Measurements from ENCODE around the gene ALLC. TPM values are rescaled to one million over a fixed set of nuclear protein-coding genes. Genes with fewer than 3 reads are reported as not detected.

ALLC gene
- total and polyA plus RNA-seq, 10 of the 15 experiments (the other 5 are each of a cell fraction or from before 2014, with no cell fraction given) = 0.05 TPM; not detected in 9

GRCh38 chr2:3631851-3632659, 25.9 kb upstream of the ALLC start:
- Histone ChIP-seq H3K9me3 (replicated peaks; ENCODE audit: control insufficient read depth, insufficient read depth, low read length) (no peaks in the 10 kb centered on the region), H2AFZ (ENCODE audit: control insufficient read depth, low read depth, low read length) (no peak overlapping the region), H3K79me2 (ENCODE audit: control insufficient read depth, insufficient read depth, low read length) (no peaks in the 10 kb centered on the region), H3K9ac (ENCODE audit: control insufficient read depth, insufficient read depth, low read length) (no peak overlapping the region), H3K27ac (ENCODE audit: control insufficient read depth, insufficient read depth) (no peak overlapping the region), H4K20me1 (ENCODE audit: control insufficient read depth, insufficient read depth) (no peaks in the 10 kb centered on the region), H3K4me2 (ENCODE audit: control insufficient read depth, insufficient read depth) (no peak overlapping the region), H3K4me1 (ENCODE audit: control insufficient read depth, insufficient read depth, low read length) (no peaks in the 10 kb centered on the region), H3K36me3 (ENCODE audit: control insufficient read depth in 2 of 2, insufficient read depth in 2 of 2, low read length in 1 of 2) (no peaks in the 10 kb centered on the region), H3K4me3 (no peak overlapping the region), H3K27me3 (replicated peaks in 1 of 2; ENCODE audit: control insufficient read depth in 2 of 2, insufficient read depth in 2 of 2, low read length in 1 of 2) (no peaks in the 10 kb centered on the region)
- no peak for TF ChIP-seq USF2 (IDR thresholded peaks at IDR 0.05; ENCODE audit: borderline replicate concordance, low read depth, low read length)
- no peak for TF ChIP-seq IKZF1 (conservative IDR thresholded peaks at IDR 0.05)
- TF ChIP-seq, protein P1, sequence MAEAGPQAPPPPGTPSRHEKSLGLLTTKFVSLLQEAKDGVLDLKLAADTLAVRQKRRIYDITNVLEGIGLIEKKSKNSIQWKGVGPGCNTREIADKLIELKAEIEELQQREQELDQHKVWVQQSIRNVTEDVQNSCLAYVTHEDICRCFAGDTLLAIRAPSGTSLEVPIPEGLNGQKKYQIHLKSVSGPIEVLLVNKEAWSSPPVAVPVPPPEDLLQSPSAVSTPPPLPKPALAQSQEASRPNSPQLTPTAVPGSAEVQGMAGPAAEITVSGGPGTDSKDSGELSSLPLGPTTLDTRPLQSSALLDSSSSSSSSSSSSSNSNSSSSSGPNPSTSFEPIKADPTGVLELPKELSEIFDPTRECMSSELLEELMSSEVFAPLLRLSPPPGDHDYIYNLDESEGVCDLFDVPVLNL (IDR thresholded peaks at IDR 0.05; ENCODE audit: low read depth, low read length) = no peak
- TF ChIP-seq REST (IDR thresholded peaks at IDR 0.05; ENCODE audit: low read depth, low read length) = no peak
- TF ChIP-seq WRNIP1 (IDR thresholded peaks at IDR 0.05; ENCODE audit: borderline replicate concordance, low read depth, low read length) = no peak
- TF ChIP-seq RAD21 (IDR thresholded peaks at IDR 0.05; ENCODE audit: insufficient read depth, low read depth, low read length) = no peak
- TF ChIP-seq SMAD5 (IDR thresholded peaks at IDR 0.05; ENCODE audit: low read depth) = no peak
- no peak for TF ChIP-seq BACH1 (IDR thresholded peaks at IDR 0.05; ENCODE audit: borderline replicate concordance)
- no peak for TF ChIP-seq NFIC (IDR thresholded peaks at IDR 0.05; ENCODE audit: low read depth, low read length)
- no peak for TF ChIP-seq MEF2A (IDR thresholded peaks at IDR 0.05; ENCODE audit: insufficient read depth, low read depth, low read length)
- no peak for TF ChIP-seq PAX8 (IDR thresholded peaks at IDR 0.05)
- TF ChIP-seq, protein P2, sequence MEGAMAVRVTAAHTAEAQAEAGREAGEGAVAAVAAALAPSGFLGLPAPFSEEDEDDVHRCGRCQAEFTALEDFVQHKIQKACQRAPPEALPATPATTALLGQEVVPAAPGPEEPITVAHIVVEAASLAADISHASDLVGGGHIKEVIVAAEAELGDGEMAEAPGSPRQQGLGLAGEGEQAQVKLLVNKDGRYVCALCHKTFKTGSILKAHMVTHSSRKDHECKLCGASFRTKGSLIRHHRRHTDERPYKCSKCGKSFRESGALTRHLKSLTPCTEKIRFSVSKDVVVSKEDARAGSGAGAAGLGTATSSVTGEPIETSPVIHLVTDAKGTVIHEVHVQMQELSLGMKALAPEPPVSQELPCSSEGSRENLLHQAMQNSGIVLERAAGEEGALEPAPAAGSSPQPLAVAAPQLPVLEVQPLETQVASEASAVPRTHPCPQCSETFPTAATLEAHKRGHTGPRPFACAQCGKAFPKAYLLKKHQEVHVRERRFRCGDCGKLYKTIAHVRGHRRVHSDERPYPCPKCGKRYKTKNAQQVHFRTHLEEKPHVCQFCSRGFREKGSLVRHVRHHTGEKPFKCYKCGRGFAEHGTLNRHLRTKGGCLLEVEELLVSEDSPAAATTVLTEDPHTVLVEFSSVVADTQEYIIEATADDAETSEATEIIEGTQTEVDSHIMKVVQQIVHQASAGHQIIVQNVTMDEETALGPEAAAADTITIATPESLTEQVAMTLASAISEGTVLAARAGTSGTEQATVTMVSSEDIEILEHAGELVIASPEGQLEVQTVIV (IDR thresholded peaks at IDR 0.05; ENCODE audit: borderline replicate concordance, partially characterized antibody) = no peak
- BruUV-seq (replicated peaks) = no TSS peak
- in situ Hi-C loops (cut with MboI) = no loop called here
- ATAC-seq (no peak), DNase-seq (ENCODE audit: low read depth, low spot score) (no peak), FAIRE-seq (no peak)
- CTCF ChIA-PET = no interaction called here
- POLR2A ChIA-PET = no interaction called here
- intact Hi-C loops (cut with micrococcal nuclease; ENCODE audit: unreplicated experiment) = no loop called here
- RAD21 ChIA-PET (ENCODE audit: unreplicated experiment) = no interaction called here
- WGBS (ENCODE audit: insufficient coverage, insufficient replicate concordance, low lambda C conversion rate, missing lambda C conversion rate) = 67% methylated on average over 26 of the region's 26 CpGs
- SMC1A ChIA-PET (ENCODE audit: uncharacterized antibody, unreplicated experiment) = interaction anchor here (1.0 kb wide), 1 partner anchor 10 kb away, joined by 3 read pairs; no protein-coding TSS in a partner anchor

Measured in GM12878 (cell line).